PC-9 (cell line): ENCODE measurements around the gene TMPRSS4.

Experiments used
- EZH2 ChIP-seq: fragments of 200-600 bp; sonication (generic); IDR thresholded peaks from 2 replicates; pipeline ENCODE4 v1.8.0; 2017; ENCODE audit warnings: antibody characterized with exemption, low read depth
- TF ChIP-seq, protein P1 (sequence below): fragments of 200-600 bp; sonication (generic); conservative IDR thresholded peaks from 2 replicates; pipeline ENCODE4 v1.6.1; 2017; ENCODE audit warnings: mixed run types, antibody characterized with exemption, mild to moderate bottlenecking, moderate library complexity

DNA sequence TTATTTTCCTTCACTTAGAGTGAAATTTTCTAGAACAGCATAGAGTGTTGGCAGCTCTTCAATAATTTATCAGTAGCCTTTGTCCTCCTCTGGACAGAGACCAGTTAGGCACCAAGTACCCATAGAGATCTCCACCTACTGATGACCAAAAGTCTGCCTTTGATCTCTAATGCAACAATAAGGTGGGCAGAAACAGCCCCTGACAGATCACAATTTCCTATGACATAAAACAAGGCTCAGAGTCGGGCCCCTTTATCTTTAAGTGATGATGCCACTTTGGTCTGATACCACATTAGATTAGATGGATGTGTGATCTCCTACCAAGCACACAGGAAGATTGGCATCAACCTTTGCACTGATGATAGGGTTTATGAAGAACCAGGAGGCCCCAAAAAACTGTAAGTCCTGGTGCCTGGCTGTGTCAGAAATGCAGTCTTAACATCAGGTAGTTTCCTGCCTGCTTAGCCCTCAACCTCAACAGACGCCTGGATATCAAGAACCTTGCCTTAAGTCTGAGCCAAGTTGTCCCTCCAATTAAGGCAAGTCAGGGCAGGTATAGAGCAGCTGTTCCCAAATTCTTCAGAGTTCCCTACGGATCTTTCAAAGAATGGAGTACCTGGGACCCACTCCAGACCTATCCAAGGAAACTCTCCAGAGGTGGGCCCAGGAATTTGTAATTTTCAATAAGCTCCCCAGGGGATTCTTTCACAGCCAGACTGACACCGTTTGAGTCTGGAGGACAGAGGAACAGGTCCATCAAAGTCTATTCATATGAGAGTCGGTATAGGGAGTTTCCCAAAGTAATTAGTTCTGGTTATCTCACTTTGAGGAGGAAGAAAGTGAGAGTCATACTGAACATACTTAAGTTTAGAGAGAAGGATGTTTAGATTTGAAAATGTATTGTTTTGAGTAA lies 30.6 kb upstream of the TMPRSS4 start:
- TF ChIP-seq, protein P1, sequence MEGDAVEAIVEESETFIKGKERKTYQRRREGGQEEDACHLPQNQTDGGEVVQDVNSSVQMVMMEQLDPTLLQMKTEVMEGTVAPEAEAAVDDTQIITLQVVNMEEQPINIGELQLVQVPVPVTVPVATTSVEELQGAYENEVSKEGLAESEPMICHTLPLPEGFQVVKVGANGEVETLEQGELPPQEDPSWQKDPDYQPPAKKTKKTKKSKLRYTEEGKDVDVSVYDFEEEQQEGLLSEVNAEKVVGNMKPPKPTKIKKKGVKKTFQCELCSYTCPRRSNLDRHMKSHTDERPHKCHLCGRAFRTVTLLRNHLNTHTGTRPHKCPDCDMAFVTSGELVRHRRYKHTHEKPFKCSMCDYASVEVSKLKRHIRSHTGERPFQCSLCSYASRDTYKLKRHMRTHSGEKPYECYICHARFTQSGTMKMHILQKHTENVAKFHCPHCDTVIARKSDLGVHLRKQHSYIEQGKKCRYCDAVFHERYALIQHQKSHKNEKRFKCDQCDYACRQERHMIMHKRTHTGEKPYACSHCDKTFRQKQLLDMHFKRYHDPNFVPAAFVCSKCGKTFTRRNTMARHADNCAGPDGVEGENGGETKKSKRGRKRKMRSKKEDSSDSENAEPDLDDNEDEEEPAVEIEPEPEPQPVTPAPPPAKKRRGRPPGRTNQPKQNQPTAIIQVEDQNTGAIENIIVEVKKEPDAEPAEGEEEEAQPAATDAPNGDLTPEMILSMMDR: no peak
- TF ChIP-seq EZH2: no peak
